ENCODE measurements around the gene HPS1.
A peak's percentile ranks its signal among the peaks of the same experiment; 100 is the strongest.
"Not testable (repeated sequence)": the region's sequence is repeated elsewhere in the genome, so short reads cannot be mapped to it uniquely, and the experiment has no call there.

HPS1 gene

DNA sequence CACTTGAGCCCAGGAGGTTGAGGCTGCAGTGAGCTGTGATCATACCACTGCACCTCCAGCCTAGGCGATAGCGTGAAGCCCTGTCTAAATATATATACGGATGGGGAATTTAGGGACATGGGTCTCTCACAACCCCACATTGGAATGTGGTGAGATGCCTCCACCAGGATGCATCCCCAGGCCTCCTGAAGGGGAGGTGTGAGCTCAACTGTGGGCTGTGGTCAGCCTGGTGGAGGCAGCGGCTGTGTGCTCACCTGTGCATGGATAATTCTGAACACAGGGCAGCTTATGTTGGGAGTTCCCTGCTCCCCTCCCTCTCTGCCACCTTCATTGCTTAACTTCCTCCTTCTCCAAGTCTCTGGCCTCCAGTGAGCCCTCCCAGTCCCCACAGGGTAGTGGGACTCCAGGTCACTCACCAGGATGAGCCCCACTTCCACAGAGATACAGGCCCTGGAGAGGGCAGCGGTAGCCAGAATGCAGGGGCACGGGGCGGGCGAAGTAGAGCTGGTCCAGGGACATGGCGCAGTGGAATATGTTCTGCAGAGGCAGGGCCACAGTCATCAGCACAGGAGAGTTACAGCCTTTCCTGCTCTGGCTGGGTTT lies 62.1 kb downstream of the HPS1 start:
- DNase-seq (ENCODE audit: low read depth in 2 of 2): no peak
- H3K4me3 ChIP-seq (replicated peaks in 1 of 2; ENCODE audit: low read depth in 2 of 2, low read length in 2 of 2): no peak overlapping the region
- TF ChIP-seq, protein P1, sequence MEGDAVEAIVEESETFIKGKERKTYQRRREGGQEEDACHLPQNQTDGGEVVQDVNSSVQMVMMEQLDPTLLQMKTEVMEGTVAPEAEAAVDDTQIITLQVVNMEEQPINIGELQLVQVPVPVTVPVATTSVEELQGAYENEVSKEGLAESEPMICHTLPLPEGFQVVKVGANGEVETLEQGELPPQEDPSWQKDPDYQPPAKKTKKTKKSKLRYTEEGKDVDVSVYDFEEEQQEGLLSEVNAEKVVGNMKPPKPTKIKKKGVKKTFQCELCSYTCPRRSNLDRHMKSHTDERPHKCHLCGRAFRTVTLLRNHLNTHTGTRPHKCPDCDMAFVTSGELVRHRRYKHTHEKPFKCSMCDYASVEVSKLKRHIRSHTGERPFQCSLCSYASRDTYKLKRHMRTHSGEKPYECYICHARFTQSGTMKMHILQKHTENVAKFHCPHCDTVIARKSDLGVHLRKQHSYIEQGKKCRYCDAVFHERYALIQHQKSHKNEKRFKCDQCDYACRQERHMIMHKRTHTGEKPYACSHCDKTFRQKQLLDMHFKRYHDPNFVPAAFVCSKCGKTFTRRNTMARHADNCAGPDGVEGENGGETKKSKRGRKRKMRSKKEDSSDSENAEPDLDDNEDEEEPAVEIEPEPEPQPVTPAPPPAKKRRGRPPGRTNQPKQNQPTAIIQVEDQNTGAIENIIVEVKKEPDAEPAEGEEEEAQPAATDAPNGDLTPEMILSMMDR (IDR thresholded peaks at IDR 0.05; ENCODE audit: low read depth, low read length): no peak

DNA sequence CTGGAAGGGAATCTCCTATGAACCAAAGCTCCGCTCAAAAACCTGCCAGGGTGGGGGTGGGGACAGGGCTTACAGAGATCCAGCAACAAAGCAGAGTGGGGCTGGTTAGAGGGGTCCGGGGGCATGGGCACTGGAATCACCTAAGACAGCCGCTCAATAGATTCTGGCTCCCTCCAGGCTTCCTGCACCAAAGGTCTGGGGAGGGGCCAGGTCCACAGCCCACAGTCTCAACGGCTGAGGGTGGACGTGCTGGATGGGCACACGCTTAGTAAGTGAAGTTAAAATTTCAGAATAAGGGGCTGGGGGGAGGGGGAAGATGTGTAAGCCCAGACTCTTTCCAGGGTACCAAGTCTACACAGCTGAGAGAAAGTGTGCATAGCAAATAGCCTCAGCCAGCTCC lies 62.9 kb downstream of the HPS1 start:
- H3K4me3 ChIP-seq (replicated peaks in 1 of 2; ENCODE audit: low read depth in 2 of 2, low read length in 2 of 2): no peak overlapping the region
- TF ChIP-seq, protein P1 (IDR thresholded peaks at IDR 0.05; ENCODE audit: low read depth, low read length): no peak
- no peak for DNase-seq (ENCODE audit: low read depth in 2 of 2)

DNA sequence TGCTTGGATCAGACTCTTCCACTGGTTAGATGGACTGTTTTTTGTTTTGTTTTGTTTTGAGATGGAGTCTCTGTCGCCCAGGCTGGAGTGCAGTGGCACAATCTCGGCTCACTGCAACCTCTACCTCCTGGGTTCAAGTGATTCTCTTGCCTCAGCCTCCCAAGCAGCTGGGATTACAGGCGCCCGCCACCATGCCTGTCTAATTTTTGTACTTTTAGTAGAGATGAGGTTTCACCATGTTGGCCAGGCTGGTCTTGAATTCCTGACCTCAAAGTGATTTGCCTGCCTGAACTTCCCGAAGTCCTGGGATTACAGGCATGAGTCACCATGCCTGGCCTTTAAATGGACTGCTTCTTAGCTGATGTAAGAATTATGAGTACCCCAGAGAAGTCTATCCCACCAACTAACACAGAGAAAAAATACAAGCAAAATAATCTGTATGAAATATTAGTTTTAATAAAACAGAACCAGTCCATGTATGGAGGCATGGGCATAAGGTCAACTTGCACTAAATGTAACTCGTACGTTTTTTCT lies 63.5 kb downstream of the HPS1 start:
- H3K4me3 ChIP-seq (replicated peaks in 1 of 2; ENCODE audit: low read depth in 2 of 2, low read length in 2 of 2): not testable (repeated sequence)
- DNase-seq (ENCODE audit: low read depth in 2 of 2): peak; percentile 71 to 74

DNA sequence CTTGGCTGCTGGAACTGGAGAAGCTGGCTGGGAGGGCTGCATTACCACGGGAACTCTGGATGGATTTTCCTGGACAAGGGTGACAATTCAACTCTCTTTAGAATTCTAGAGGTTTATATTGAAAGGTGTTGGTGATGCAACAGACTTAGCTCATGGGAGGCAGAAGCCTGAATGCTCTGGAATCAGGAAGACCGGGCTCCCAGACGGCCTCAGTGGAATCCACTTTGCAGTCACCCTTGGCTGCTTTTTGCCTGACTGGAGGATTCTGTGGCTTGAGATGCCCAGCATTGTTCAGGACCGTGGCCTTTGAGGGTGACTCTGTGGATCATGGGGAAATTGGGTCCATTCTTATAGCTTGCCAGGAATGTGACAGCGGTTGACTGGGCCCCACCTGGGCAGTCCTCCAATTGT lies 64.0 kb downstream of the HPS1 start:
- no peak overlapping the region for H3K4me3 ChIP-seq (replicated peaks in 1 of 2; ENCODE audit: low read depth in 2 of 2, low read length in 2 of 2)
- DNase-seq (ENCODE audit: low read depth in 2 of 2): no peak
- TF ChIP-seq, protein P1 (IDR thresholded peaks at IDR 0.05; ENCODE audit: low read depth, low read length): no peak

DNA sequence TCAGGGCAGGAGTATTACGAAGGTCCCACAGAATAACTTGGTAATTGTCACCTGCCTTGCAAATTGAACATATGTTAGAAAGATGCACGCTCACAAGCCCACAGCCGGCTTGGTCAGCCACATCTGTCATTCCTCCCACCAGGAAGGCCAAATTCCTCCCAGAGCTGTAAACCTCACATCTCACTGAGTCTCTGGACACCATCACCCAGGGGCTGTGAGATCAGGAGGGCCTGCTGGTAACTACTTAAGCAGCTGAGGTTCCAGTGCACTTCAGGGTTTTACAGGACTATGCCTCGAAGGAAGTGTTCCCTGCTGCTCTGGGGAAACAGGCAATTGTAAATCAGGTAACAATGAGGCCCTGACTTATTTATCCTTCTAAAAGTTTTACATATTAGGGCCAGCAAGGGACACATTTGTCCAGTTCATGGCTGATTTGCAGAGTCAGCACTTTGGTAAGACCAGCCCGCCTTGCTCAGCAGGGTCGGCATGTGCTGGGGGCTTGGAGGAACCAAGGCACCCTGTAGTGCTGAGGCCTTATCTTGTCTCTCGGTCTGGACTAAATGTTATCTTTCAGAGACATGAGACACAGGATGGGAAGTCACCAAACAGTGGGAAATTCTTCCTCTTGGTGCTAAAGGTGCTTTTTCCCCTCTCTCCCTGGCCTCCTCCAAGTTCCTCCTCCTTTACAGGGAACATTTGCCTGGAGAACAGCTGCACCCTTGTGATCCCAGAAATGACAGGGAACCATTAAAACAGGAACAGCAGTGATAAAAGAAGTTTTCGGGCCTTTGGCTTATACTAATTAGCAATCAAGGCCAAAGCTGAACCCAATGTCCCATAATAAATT lies 66.0 kb downstream of the HPS1 start:
- DNase-seq (ENCODE audit: low read depth in 2 of 2): no peak
- H3K4me3 ChIP-seq (replicated peaks in 1 of 2; ENCODE audit: low read depth in 2 of 2, low read length in 2 of 2): no peak overlapping the region
- TF ChIP-seq, protein P1 (IDR thresholded peaks at IDR 0.05; ENCODE audit: low read depth, low read length): no peak

DNA sequence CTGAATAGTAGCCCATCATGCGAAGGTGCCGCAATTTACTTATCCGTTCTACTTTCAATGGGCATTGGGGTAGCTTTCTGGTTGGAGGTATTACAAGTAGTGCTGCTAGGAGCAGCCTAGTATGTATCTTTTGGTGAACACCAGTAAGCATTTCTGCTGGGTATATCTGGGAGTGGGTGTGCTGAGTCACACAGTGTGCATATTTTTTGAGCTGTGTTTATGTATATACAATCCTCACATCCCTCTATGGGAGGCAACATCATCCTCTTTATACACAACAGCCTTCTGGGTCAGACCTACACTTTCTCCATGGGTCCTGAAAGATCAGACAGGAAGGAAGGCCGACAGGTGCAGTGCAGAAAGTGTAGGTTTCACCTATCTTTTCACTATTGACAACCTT lies 68.0 kb downstream of the HPS1 start:
- TF ChIP-seq, protein P1 (IDR thresholded peaks at IDR 0.05; ENCODE audit: low read depth, low read length): no peak
- DNase-seq (ENCODE audit: low read depth in 2 of 2): no peak
- H3K4me3 ChIP-seq (replicated peaks in 1 of 2; ENCODE audit: low read depth in 2 of 2, low read length in 2 of 2): no peak overlapping the region

DNA sequence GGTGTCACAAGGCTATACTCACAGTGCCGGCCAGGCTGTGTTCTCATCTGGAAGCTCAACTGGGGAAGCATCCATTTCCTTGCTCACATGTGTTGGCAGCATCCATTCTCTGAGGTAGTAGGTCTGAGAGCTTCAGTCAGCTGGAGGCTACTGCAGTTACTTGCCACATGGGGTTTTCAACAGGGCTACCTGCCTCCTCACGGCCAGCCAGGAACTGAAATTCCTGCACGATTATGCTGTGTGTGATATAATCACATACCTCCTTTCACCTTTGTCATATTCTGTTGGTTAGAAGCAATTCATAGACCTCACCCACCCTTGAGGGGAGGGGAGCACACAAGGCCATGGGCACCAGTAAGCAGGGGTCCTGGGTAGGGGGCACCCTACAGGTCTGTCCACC lies 69.2 kb downstream of the HPS1 start:
- DNase-seq (ENCODE audit: low read depth in 2 of 2): no peak
- TF ChIP-seq, protein P1 (IDR thresholded peaks at IDR 0.05; ENCODE audit: low read depth, low read length): no peak
- H3K4me3 ChIP-seq (replicated peaks in 1 of 2; ENCODE audit: low read depth in 2 of 2, low read length in 2 of 2): no peak overlapping the region

Measured in cardiac fibroblast (primary cell).